Thymus (tissue), 11 donors: ENCODE measurements around the gene H6PD. TPM values are rescaled to one million over a fixed set of nuclear protein-coding genes. Genes with fewer than 3 reads are reported as not detected.

ENCODE experiments used
- DNase-seq, 9 donors: peaks; one replicate each; pipeline ENCODE4 v3.0.0-alpha.2; 2013; ENCODE audit warnings: low spot score in 9 of 9, low read depth in 6 of 9, missing footprints in 1 of 9
- H3K27ac ChIP-seq, 2 donors: one replicate each; pipeline ENCODE4 v1.5.1; 2013; ENCODE audit warnings: control low read depth in 1 of 2, low read depth in 1 of 2, low read length in 1 of 2, mild to moderate bottlenecking in 1 of 2, moderate library complexity in 1 of 2
- H3K27me3 ChIP-seq, 2 donors: one replicate each; pipeline ENCODE4 v1.5.1; 2013; ENCODE audit warnings: low read length in 1 of 2; ENCODE audit not compliant: control insufficient read depth in 2 of 2, insufficient read depth in 1 of 2
- H3K36me3 ChIP-seq, 2 donors: one replicate each; pipeline ENCODE4 v1.5.1; 2013; ENCODE audit warnings: low read length in 1 of 2, mild to moderate bottlenecking in 1 of 2, moderate library complexity in 1 of 2; ENCODE audit not compliant: control insufficient read depth in 2 of 2, insufficient read depth in 2 of 2
- H3K4me1 ChIP-seq, 2 donors: one replicate each; pipeline ENCODE4 v1.5.1; 2013; ENCODE audit warnings: low read length in 2 of 2; ENCODE audit not compliant: control insufficient read depth in 2 of 2, insufficient read depth in 2 of 2
- H3K4me3 ChIP-seq, 2 donors: one replicate each; pipeline ENCODE4 v1.5.1; 2013; ENCODE audit warnings: low read length in 2 of 2, control low read depth in 1 of 2, mild to moderate bottlenecking in 1 of 2
- H3K9me3 ChIP-seq, 2 donors: one replicate each; pipeline ENCODE4 v1.5.1; 2013; ENCODE audit warnings: low read length in 1 of 2, mild to moderate bottlenecking in 1 of 2; ENCODE audit not compliant: control insufficient read depth in 2 of 2, insufficient read depth in 1 of 2
- WGBS: extraction: QIAGEN DNeasy Blood & Tissue Kit; methylation state at CpG from one replicate; pipeline ENCODE4 v1.1.7; 2013; 5-methylcytosine and 5-hydroxymethylcytosine counted together
- polyA plus RNA-seq: library from polyadenylated mRNA; stranded (reverse); fragments of 200-250 nt; gene quantifications from one replicate; pipeline ENCODE4 v1.2.3, GENCODE V29; 2013
- total RNA-seq: library from RNA; stranded (reverse); fragments of 120-200 nt; gene quantifications from one replicate; pipeline ENCODE4 v1.2.4, GENCODE V29; 2013
- donor health status: healthy.

Gene H6PD
- total and polyA plus RNA-seq, 2 donors, result 8.8 to 18.6 TPM

GRCh38 chr1:9194024-9194423 lies 40.5 kb upstream of the H6PD start:
- WGBS, result 96% methylated on average over 4 of the region's 4 CpGs
- H3K9me3 ChIP-seq, result peaks cover 1 to 6% of the 10 kb centered on the region in 2 donors
- no peak for DNase-seq
- peaks cover 10 to 44% of the 10 kb centered on the region in 2 donors for H3K4me1 ChIP-seq
- H3K27me3 ChIP-seq, result peaks cover 22 to 64% of the 10 kb centered on the region in 2 donors
- no peak overlapping the region for H3K4me3 ChIP-seq
- no peak overlapping the region for H3K27ac ChIP-seq
- no peaks in the 10 kb centered on the region for H3K36me3 ChIP-seq

- 97% methylated on average over 8 of the region's 8 CpGs for WGBS
- Histone ChIP-seq H3K36me3 (no peaks in the 10 kb centered on the region), H3K4me3 (no peak overlapping the region), H3K27me3 (peaks cover 33 to 66% of the 10 kb centered on the region in 2 donors), H3K4me1 (peaks cover 10 to 48% of the 10 kb centered on the region in 2 donors), H3K9me3 (peaks cover 1 to 12% of the 10 kb centered on the region in 2 donors), H3K27ac (no peak overlapping the region)
- no peak for DNase-seq
Observed at GRCh38 chr1:9195651-9196050, 38.9 kb upstream of the H6PD start.

- H3K27me3 ChIP-seq, result peaks cover 37 to 67% of the 10 kb centered on the region in 2 donors
- no peaks in the 10 kb centered on the region for H3K36me3 ChIP-seq
- no peak overlapping the region for H3K4me3 ChIP-seq
- peaks cover 1 to 12% of the 10 kb centered on the region in 2 donors for H3K9me3 ChIP-seq
- H3K27ac ChIP-seq, result no peak overlapping the region
- 32% methylated on average over 31 of the region's 31 CpGs for WGBS
- peak in 5 of 9 donors; percentile 39 to 78 (median 56) for DNase-seq
- H3K4me1 ChIP-seq, result peaks cover 10 to 48% of the 10 kb centered on the region in 2 donors
Observed at GRCh38 chr1:9196129-9197040, 38.2 kb upstream of the H6PD start.

- H3K27ac ChIP-seq, result no peak overlapping the region
- H3K4me3 ChIP-seq, result no peak overlapping the region
- no peak for DNase-seq
- no peaks in the 10 kb centered on the region for H3K36me3 ChIP-seq
- H3K9me3 ChIP-seq, result peaks cover 1 to 12% of the 10 kb centered on the region in 2 donors
- peaks cover 11 to 49% of the 10 kb centered on the region in 2 donors for H3K4me1 ChIP-seq
- H3K27me3 ChIP-seq, result peaks cover 40 to 71% of the 10 kb centered on the region in 2 donors
- WGBS, result 91% methylated on average over 22 of the region's 22 CpGs
Observed at GRCh38 chr1:9197186-9198099, 37.1 kb upstream of the H6PD start.

- peaks cover 51 to 80% of the 10 kb centered on the region in 2 donors for H3K27me3 ChIP-seq
- no peak for DNase-seq
Observed at GRCh38 chr1:9198538-9199361, 35.8 kb upstream of the H6PD start.

GRCh38 chr1:9200441-9200840 lies 34.1 kb upstream of the H6PD start:
- no peak overlapping the region for H3K27ac ChIP-seq
- peaks cover 3 to 42% of the 10 kb centered on the region in 2 donors for H3K4me1 ChIP-seq
- 45% methylated on average over 7 of the region's 7 CpGs for WGBS
- no peaks in the 10 kb centered on the region for H3K36me3 ChIP-seq
- H3K27me3 ChIP-seq, result peaks cover 59 to 90% of the 10 kb centered on the region in 2 donors
- DNase-seq, result no peak
- peaks cover 1 to 14% of the 10 kb centered on the region in 2 donors for H3K9me3 ChIP-seq
- H3K4me3 ChIP-seq, result no peak overlapping the region

More at GRCh38 chr1:9198538-9199361, 35.8 kb upstream of the H6PD start:
- 22% methylated on average over 54 of the region's 54 CpGs for WGBS
- H3K27ac ChIP-seq, result no peak overlapping the region
- H3K36me3 ChIP-seq, result no peaks in the 10 kb centered on the region
- H3K9me3 ChIP-seq, result peaks cover 1 to 14% of the 10 kb centered on the region in 2 donors
- H3K4me1 ChIP-seq, result peaks cover 3 to 42% of the 10 kb centered on the region in 2 donors
- H3K4me3 ChIP-seq, result no peak overlapping the region

GRCh38 chr1:9201401-9202239 lies 33.0 kb upstream of the H6PD start:
- Histone ChIP-seq H3K4me1 (peaks cover 3 to 36% of the 10 kb centered on the region in 2 donors), H3K36me3 (no peaks in the 10 kb centered on the region), H3K4me3 (peak overlapping the region in 1 of 2 donors; percentile 6), H3K27me3 (peaks cover 57 to 86% of the 10 kb centered on the region in 2 donors), H3K9me3 (peaks cover 1 to 13% of the 10 kb centered on the region in 2 donors), H3K27ac (no peak overlapping the region)
- DNase-seq, result peak in 2 of 9 donors; percentile 35 to 59
- whole genome bisulfite sequencing, result 5% methylated on average over 24 of the region's 24 CpGs
